ENCODE data around the gene ZSCAN10. TPM values are rescaled to one million over a fixed set of nuclear protein-coding genes. Genes with fewer than 3 reads are reported as not detected.

Gene ZSCAN10
- polyA plus RNA-seq, 1 donor: 0.66 TPM

GRCh38 chr16:3089717-3090592 is 9.1 kb downstream of the ZSCAN10 start:
- no CpG with 5 or more reads among the region's 81 CpGs for WGBS (ENCODE audit: insufficient coverage, low lambda C conversion rate)
- Histone ChIP-seq H3K4me3 (ENCODE audit: low read length) (no peak overlapping the region), H3K27ac (ENCODE audit: low read length) (no peak overlapping the region), H3K36me3 (ENCODE audit: control insufficient read depth, insufficient read depth, low read length) (no peaks in the 10 kb centered on the region), H3K9me3 (ENCODE audit: control insufficient read depth, low read depth, low read length) (peaks cover 9% of the 10 kb centered on the region), H3K27me3 (ENCODE audit: control insufficient read depth, insufficient read depth, low read length) (no peaks in the 10 kb centered on the region), H3K4me1 (ENCODE audit: control insufficient read depth, insufficient read depth, low read length) (peaks cover 32% of the 10 kb centered on the region)
- no peak for DNase-seq

- WGBS (ENCODE audit: insufficient coverage, low lambda C conversion rate): no CpG with 5 or more reads among the region's 71 CpGs
- Histone ChIP-seq H3K4me3 (ENCODE audit: low read length) (no peak overlapping the region), H3K27ac (ENCODE audit: low read length) (no peak overlapping the region), H3K9me3 (ENCODE audit: control insufficient read depth, low read depth, low read length) (peaks cover 9% of the 10 kb centered on the region), H3K27me3 (ENCODE audit: control insufficient read depth, insufficient read depth, low read length) (no peaks in the 10 kb centered on the region), H3K36me3 (ENCODE audit: control insufficient read depth, insufficient read depth, low read length) (no peaks in the 10 kb centered on the region), H3K4me1 (ENCODE audit: control insufficient read depth, insufficient read depth, low read length) (peaks cover 37% of the 10 kb centered on the region)
- DNase-seq: no peak
These were observed 10.0 kb downstream of the ZSCAN10 start for GRCh38 chr16:3088925-3089716.

GRCh38 chr16:3088450-3088849 is 10.6 kb downstream of the ZSCAN10 start:
- DNase-seq: no peak
- H3K4me3 ChIP-seq (ENCODE audit: low read length): no peak overlapping the region
- no CpG with 5 or more reads among the region's 7 CpGs for WGBS (ENCODE audit: insufficient coverage, low lambda C conversion rate)

GRCh38 chr16:3087243-3088235 is 11.6 kb downstream of the ZSCAN10 start:
- peak; percentile 44 to 68 for DNase-seq

More at GRCh38 chr16:3088450-3088849, 10.6 kb downstream of the ZSCAN10 start:
- Histone ChIP-seq H3K4me1 (ENCODE audit: control insufficient read depth, insufficient read depth, low read length) (peaks cover 42% of the 10 kb centered on the region), H3K27me3 (ENCODE audit: control insufficient read depth, insufficient read depth, low read length) (no peaks in the 10 kb centered on the region), H3K27ac (ENCODE audit: low read length) (no peak overlapping the region), H3K9me3 (ENCODE audit: control insufficient read depth, low read depth, low read length) (peaks cover 10% of the 10 kb centered on the region), H3K36me3 (ENCODE audit: control insufficient read depth, insufficient read depth, low read length) (no peaks in the 10 kb centered on the region)

GRCh38 chr16:3086596-3087242 is 12.4 kb downstream of the ZSCAN10 start:
- peak; percentile 89 to 95 for DNase-seq
- Histone ChIP-seq H3K27me3 (ENCODE audit: control insufficient read depth, insufficient read depth, low read length) (no peaks in the 10 kb centered on the region), H3K4me1 (ENCODE audit: control insufficient read depth, insufficient read depth, low read length) (peaks cover 42% of the 10 kb centered on the region), H3K9me3 (ENCODE audit: control insufficient read depth, low read depth, low read length) (peaks cover 11% of the 10 kb centered on the region), H3K4me3 (ENCODE audit: low read length) (peak overlapping the region; percentile 43), H3K36me3 (ENCODE audit: control insufficient read depth, insufficient read depth, low read length) (no peaks in the 10 kb centered on the region), H3K27ac (ENCODE audit: low read length) (peak overlapping the region; percentile 90)
- no CpG with 5 or more reads among the region's 14 CpGs for WGBS (ENCODE audit: insufficient coverage, low lambda C conversion rate)

More at GRCh38 chr16:3087243-3088235, 11.6 kb downstream of the ZSCAN10 start:
- Histone ChIP-seq H3K4me1 (ENCODE audit: control insufficient read depth, insufficient read depth, low read length) (peaks cover 42% of the 10 kb centered on the region), H3K9me3 (ENCODE audit: control insufficient read depth, low read depth, low read length) (peaks cover 11% of the 10 kb centered on the region), H3K27ac (ENCODE audit: low read length) (peak overlapping the region; percentile 90), H3K4me3 (ENCODE audit: low read length) (peak overlapping the region; percentile 43), H3K27me3 (ENCODE audit: control insufficient read depth, insufficient read depth, low read length) (no peaks in the 10 kb centered on the region), H3K36me3 (ENCODE audit: control insufficient read depth, insufficient read depth, low read length) (no peaks in the 10 kb centered on the region)
- WGBS (ENCODE audit: insufficient coverage, low lambda C conversion rate): no CpG with 5 or more reads among the region's 18 CpGs

GRCh38 chr16:3085868-3086595 is 13.1 kb downstream of the ZSCAN10 start:
- no peaks in the 10 kb centered on the region for H3K27me3 ChIP-seq (ENCODE audit: control insufficient read depth, insufficient read depth, low read length)
- DNase-seq: no peak
- WGBS (ENCODE audit: insufficient coverage, low lambda C conversion rate): 100% methylated on average over 3 of the region's 17 CpGs
- no peak overlapping the region for H3K4me3 ChIP-seq (ENCODE audit: low read length)
- peaks cover 42% of the 10 kb centered on the region for H3K4me1 ChIP-seq (ENCODE audit: control insufficient read depth, insufficient read depth, low read length)
- no peaks in the 10 kb centered on the region for H3K36me3 ChIP-seq (ENCODE audit: control insufficient read depth, insufficient read depth, low read length)
- H3K9me3 ChIP-seq (ENCODE audit: control insufficient read depth, low read depth, low read length): peaks cover 11% of the 10 kb centered on the region
- peak overlapping the region; percentile 90 for H3K27ac ChIP-seq (ENCODE audit: low read length)

GRCh38 chr16:3084969-3085670 is 14.0 kb downstream of the ZSCAN10 start:
- Histone ChIP-seq H3K4me1 (ENCODE audit: control insufficient read depth, insufficient read depth, low read length) (peaks cover 42% of the 10 kb centered on the region), H3K36me3 (ENCODE audit: control insufficient read depth, insufficient read depth, low read length) (no peaks in the 10 kb centered on the region), H3K27me3 (ENCODE audit: control insufficient read depth, insufficient read depth, low read length) (no peaks in the 10 kb centered on the region), H3K9me3 (ENCODE audit: control insufficient read depth, low read depth, low read length) (peaks cover 8% of the 10 kb centered on the region), H3K27ac (ENCODE audit: low read length) (peak overlapping the region; percentile 90), H3K4me3 (ENCODE audit: low read length) (no peak overlapping the region)
- WGBS (ENCODE audit: insufficient coverage, low lambda C conversion rate): no CpG with 5 or more reads among the region's 7 CpGs
- DNase-seq: no peak

- no peak overlapping the region for H3K4me3 ChIP-seq (ENCODE audit: low read length)
- no peaks in the 10 kb centered on the region for H3K27me3 ChIP-seq (ENCODE audit: control insufficient read depth, insufficient read depth, low read length)
- peaks cover 42% of the 10 kb centered on the region for H3K4me1 ChIP-seq (ENCODE audit: control insufficient read depth, insufficient read depth, low read length)
- peaks cover 6% of the 10 kb centered on the region for H3K9me3 ChIP-seq (ENCODE audit: control insufficient read depth, low read depth, low read length)
- DNase-seq: peak in 1 of 2 donors; percentile 75
- no peaks in the 10 kb centered on the region for H3K36me3 ChIP-seq (ENCODE audit: control insufficient read depth, insufficient read depth, low read length)
- WGBS (ENCODE audit: insufficient coverage, low lambda C conversion rate): no CpG with 5 or more reads among the region's 1 CpG
- H3K27ac ChIP-seq (ENCODE audit: low read length): peak overlapping the region; percentile 90
These were observed 14.6 kb downstream of the ZSCAN10 start for GRCh38 chr16:3084491-3084890.
